CD4-positive, alpha-beta T cell (primary cell): ENCODE results near the gene RAI1. TPM values are rescaled to one million over a fixed set of nuclear protein-coding genes. Genes with fewer than 3 reads are reported as not detected.

Source experiments
- ATAC-seq: fragments of 200-7000 bp; cut with Tn5 transposase; one replicate; pipeline ENCODE4 v1.10.0; 2022; ENCODE audit warnings: mild to moderate bottlenecking; ENCODE audit not compliant: poor library complexity
- CTCF ChIA-PET: fragments of 350-600 bp; sonication (Branson Sonifier 250); formaldehyde crosslinking; loops from one replicate; lab custom pipeline; 2021; ENCODE audit warnings: antibody characterized with exemption, inconsistent platforms; lab: Charles Lee
- POLR2A ChIA-PET: fragments of 350-600 bp; sonication (Branson Sonifier 250); formaldehyde crosslinking; loops from one replicate; lab custom pipeline; 2021; ENCODE audit warnings: antibody characterized with exemption, inconsistent platforms; lab: Charles Lee
- DNase-seq, 14 experiments: peaks; one replicate each; pipeline ENCODE4 v3.0.0-alpha.2; 2013 to 2020; ENCODE audit warnings: mixed read lengths in 2 of 14
- H3K27ac ChIP-seq, 2 donors: one replicate each; pipeline versions ENCODE4 v1.5.1 to v1.7.0; 2013; ENCODE audit warnings: low read length in 2 of 2, low read depth in 1 of 2, mild to moderate bottlenecking in 1 of 2
- H3K27me3 ChIP-seq, 2 experiments: 1 replicate in 1 of 2; 2 replicates in 1 of 2; pipeline versions ENCODE4 v1.6.1 to v1.7.0; 2013; ENCODE audit warnings: low read length in 2 of 2, control low read depth in 1 of 2, mild to moderate bottlenecking in 1 of 2, moderate library complexity in 1 of 2; ENCODE audit not compliant: insufficient read depth in 2 of 2, control insufficient read depth in 1 of 2
- H3K36me3 ChIP-seq: one replicate; pipeline ENCODE4 v1.6.1; 2013; ENCODE audit warnings: low read length, control low read depth; ENCODE audit not compliant: insufficient read depth
- H3K4me1 ChIP-seq: one replicate; pipeline ENCODE4 v1.6.1; 2013; ENCODE audit warnings: low read length, control low read depth; ENCODE audit not compliant: insufficient read depth
- H3K4me3 ChIP-seq: one replicate; pipeline ENCODE4 v1.5.1; 2013; ENCODE audit warnings: mild to moderate bottlenecking, low read length, moderate library complexity
- H3K9me3 ChIP-seq, 2 experiments: 1 replicate in 1 of 2; 2 replicates in 1 of 2; pipeline versions ENCODE4 v1.6.1 to v1.7.0; 2013; ENCODE audit warnings: low read length in 2 of 2, mild to moderate bottlenecking in 2 of 2, control low read depth in 1 of 2, moderate library complexity in 1 of 2; ENCODE audit not compliant: control insufficient read depth in 1 of 2, insufficient read depth in 1 of 2
- H3K27ac Mint-ChIP-seq: one replicate; pipeline ENCODE4 v1.8.0; 2020; ENCODE audit warnings: mixed read lengths
- H3K27me3 Mint-ChIP-seq: one replicate; pipeline ENCODE4 v1.8.0; 2021; ENCODE audit warnings: mixed read lengths
- H3K36me3 Mint-ChIP-seq: one replicate; pipeline ENCODE4 v1.8.0; 2021; ENCODE audit warnings: low read depth, mixed read lengths
- H3K4me1 Mint-ChIP-seq: one replicate; pipeline ENCODE4 v1.8.0; 2021; ENCODE audit warnings: low read depth, mixed read lengths
- H3K4me3 Mint-ChIP-seq: one replicate; pipeline ENCODE4 v1.8.0; 2020; ENCODE audit warnings: mild to moderate bottlenecking, mixed read lengths
- H3K9me3 Mint-ChIP-seq: one replicate; pipeline ENCODE4 v1.8.0; 2020; ENCODE audit warnings: mixed read lengths
- CTCF ChIP-seq: fragments of 200-600 bp; IDR thresholded peaks from one replicate; pipeline ENCODE4 v1.8.0; 2022; ENCODE audit warnings: antibody characterized with exemption, mild to moderate bottlenecking
- intact Hi-C, 2 experiments: fragments of 100-400 bp; cut with DNase I in 1 of 2; cut with micrococcal nuclease in 1 of 2; formaldehyde crosslinking; loops; one replicate each; pipeline versions ENCODE4 v1.15.1 to v1.9.0; 2023 to 2025; cut with DNase I, micrococcal nuclease
- total RNA-seq, 174 experiments: library from RNA in 2 of 174; stranded (reverse) in 2 of 174; gene quantifications; one replicate each; pipeline ENCODE4 v1.2.3 and lab custom pipeline; 2021 to 2026

Gene RAI1
- total RNA-seq, 2 experiments from 2014 or later = 19.3 to 25.2 TPM

DNA sequence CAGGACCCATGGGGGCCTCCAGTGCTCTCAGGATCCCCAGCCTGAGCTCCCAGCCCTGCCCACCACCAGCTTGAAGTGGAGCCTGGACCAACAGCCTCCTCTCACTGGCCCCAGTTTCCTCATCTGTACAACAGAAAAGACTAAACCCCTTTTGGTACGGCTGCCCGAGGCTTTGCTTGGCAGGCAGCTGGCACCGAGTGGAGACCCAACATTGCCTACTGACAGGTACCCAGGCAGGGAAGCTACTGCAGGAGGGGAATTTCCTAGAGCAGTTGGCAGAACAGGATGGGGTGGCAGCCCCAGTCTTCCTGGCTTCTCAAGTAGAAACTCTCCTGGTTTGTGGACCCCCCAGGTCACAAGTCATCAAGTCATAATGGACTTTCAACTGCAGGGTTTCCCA lies 141.4 kb downstream of the RAI1 start:
- no peak for TF ChIP-seq CTCF
- Histone ChIP-seq H3K4me1 (peaks cover 87% of the 10 kb centered on the region), H3K27me3 (no peaks in the 10 kb centered on the region), H3K27ac (peak overlapping the region in 1 of 2 donors; percentile 48), H3K36me3 (peaks cover 30% of the 10 kb centered on the region), H3K4me3 (peak overlapping the region; percentile 53), H3K9me3 (no peaks in the 10 kb centered on the region)
- peak overlapping the region; percentile 25 for H3K4me3 Mint-ChIP-seq
- no peaks in the 10 kb centered on the region for H3K27me3 Mint-ChIP-seq
- intact Hi-C loops = loop anchor here (1.0 to 5.0 kb wide), 5 partner anchors 14 to 217 kb away; partner anchors contain the start of genes ATPAF2 (in 1 of the 2), GID4 (in 1 of the 2) and SREBF1 (in 1 of the 2)
- H3K36me3 Mint-ChIP-seq = peaks cover 29% of the 10 kb centered on the region
- ChIA-PET POLR2A (interaction anchor here (1.0 to 1.2 kb wide), 2 partner anchors 13 to 14 kb away, joined by 3 read pairs; partner anchors contain the start of gene SREBF1), CTCF (interaction anchor here (0.8 kb wide), 1 partner anchor 10 kb away, joined by 3 read pairs; no protein-coding TSS in a partner anchor)
- no peaks in the 10 kb centered on the region for H3K9me3 Mint-ChIP-seq
- peak in 2 of 14 experiments; percentile 19 to 38 for DNase-seq
- ATAC-seq = no peak
- H3K27ac Mint-ChIP-seq = peak overlapping the region; percentile 98
- H3K4me1 Mint-ChIP-seq = peaks cover 73% of the 10 kb centered on the region

DNA sequence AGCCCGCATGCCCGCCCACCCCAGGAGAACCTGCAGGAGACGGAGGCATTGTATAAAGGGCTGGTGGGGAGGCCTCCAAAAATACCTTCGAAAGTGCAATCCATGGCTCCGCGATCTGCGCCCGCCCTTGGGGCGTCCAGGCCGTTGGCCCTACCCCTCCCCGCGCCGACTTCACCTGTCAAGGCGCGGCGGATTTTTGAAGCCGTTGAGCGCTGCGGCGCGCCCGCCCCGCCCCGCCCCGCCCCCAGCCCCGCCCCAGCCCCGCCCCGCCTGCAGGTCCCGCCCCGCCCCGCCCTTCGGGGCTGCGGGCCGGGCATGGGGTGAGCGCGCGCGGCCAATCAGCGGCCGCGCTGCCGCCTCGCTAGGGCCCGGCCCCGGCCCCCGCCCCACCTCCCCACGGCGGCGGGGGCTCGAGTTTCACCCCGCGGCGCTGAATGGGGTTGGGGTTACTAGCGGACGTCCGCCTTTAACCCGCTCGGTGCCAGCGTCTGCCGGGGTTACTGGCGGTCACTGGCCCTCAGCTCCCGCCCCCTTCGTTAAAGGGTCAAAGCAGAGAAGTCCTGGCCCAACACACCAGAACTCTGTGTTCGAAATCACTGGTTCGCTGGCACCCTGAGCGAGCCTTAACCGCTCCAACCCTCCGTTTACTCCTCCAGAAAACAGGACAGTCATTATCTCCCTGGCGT lies 142.3 kb downstream of the RAI1 start:
- ChIA-PET POLR2A (interaction anchor here (1.0 to 1.2 kb wide), 2 partner anchors 13 kb away, joined by 3 read pairs; partner anchors contain the start of gene SREBF1), CTCF (interaction anchor here (0.8 to 1.5 kb wide), 2 partner anchors 18 to 37 kb away, joined by 3 read pairs; no protein-coding TSS in a partner anchor)
- H3K27me3 Mint-ChIP-seq = no peaks in the 10 kb centered on the region
- H3K4me3 ChIP-seq = peak overlapping the region; percentile 53
- peaks cover 22% of the 10 kb centered on the region for H3K36me3 ChIP-seq
- peaks cover 96% of the 10 kb centered on the region for H3K4me1 ChIP-seq
- ATAC-seq (peak; percentile 83), DNase-seq (peak; percentile 46 to 93 (median 78))
- H3K4me1 Mint-ChIP-seq = peaks cover 83% of the 10 kb centered on the region
- H3K36me3 Mint-ChIP-seq = peaks cover 20% of the 10 kb centered on the region
- H3K9me3 ChIP-seq = no peaks in the 10 kb centered on the region
- H3K9me3 Mint-ChIP-seq = no peaks in the 10 kb centered on the region
- H3K27ac ChIP-seq = peak overlapping the region; percentile 87 to 88
- peak overlapping the region; percentile 98 for H3K27ac Mint-ChIP-seq
- H3K27me3 ChIP-seq = no peaks in the 10 kb centered on the region
- no peak for TF ChIP-seq CTCF
- peak overlapping the region; percentile 85 for H3K4me3 Mint-ChIP-seq
- intact Hi-C loops = loop anchor here (1.0 to 5.0 kb wide), 6 partner anchors 11 to 216 kb away; partner anchors contain the start of genes ATPAF2 (in 1 of the 2), GID4 (in 1 of the 2) and SREBF1 (in 1 of the 2)

- CTCF ChIA-PET = interaction anchor here (0.8 to 2.1 kb wide), 3 partner anchors 12 to 36 kb away, joined by 3 to 6 read pairs (median 3); no protein-coding TSS in a partner anchor
- POLR2A ChIA-PET = interaction anchor here (1.2 to 3.2 kb wide), 2 partner anchors 12 kb away, joined by 3 to 10 read pairs; no protein-coding TSS in a partner anchor
- peaks cover 13% of the 10 kb centered on the region for H3K36me3 Mint-ChIP-seq
- Histone ChIP-seq H3K27ac (peak overlapping the region; percentile 87 to 88), H3K4me3 (peak overlapping the region; percentile 46), H3K36me3 (peaks cover 20% of the 10 kb centered on the region), H3K4me1 (peaks cover 93% of the 10 kb centered on the region), H3K27me3 (no peaks in the 10 kb centered on the region), H3K9me3 (no peaks in the 10 kb centered on the region)
- H3K27me3 Mint-ChIP-seq = no peaks in the 10 kb centered on the region
- H3K27ac Mint-ChIP-seq = peak overlapping the region; percentile 98
- peak overlapping the region; percentile 85 for H3K4me3 Mint-ChIP-seq
- H3K9me3 Mint-ChIP-seq = no peaks in the 10 kb centered on the region
- TF ChIP-seq CTCF = no peak
- intact Hi-C loops = loop anchor here (1.0 to 5.0 kb wide), 2 partner anchors 10 to 153 kb away; no protein-coding TSS in a partner anchor
- DNase-seq = peak in 4 of 14 experiments; percentile 31 to 58 (median 38)
- H3K4me1 Mint-ChIP-seq = peaks cover 85% of the 10 kb centered on the region
- ATAC-seq = peak; percentile 50
Measured at GRCh38 chr17:17824119-17824782, 143.0 kb downstream of the RAI1 start.
